GM12872 (cell line): ENCODE measurements around the gene SLC39A10.

Experiments
- CTCF ChIP-seq: IDR thresholded peaks from 3 replicates; pipeline ENCODE4 v1.5.1; 2011; ENCODE audit warnings: low read depth, mild to moderate bottlenecking, low read length, moderate library complexity; ENCODE audit not compliant: insufficient read depth

SLC39A10 gene

GRCh38 chr2:195722075-195722474 is 65.0 kb downstream of the SLC39A10 start:
- no peak for TF ChIP-seq CTCF

GRCh38 chr2:195727106-195727505 is 70.1 kb downstream of the SLC39A10 start:
- TF ChIP-seq CTCF: no peak

GRCh38 chr2:195730912-195731311 is 73.9 kb downstream of the SLC39A10 start:
- TF ChIP-seq CTCF: no peak

GRCh38 chr2:195732574-195732973 is 75.5 kb downstream of the SLC39A10 start:
- TF ChIP-seq CTCF: no peak

GRCh38 chr2:195733831-195734230 is 76.8 kb downstream of the SLC39A10 start:
- TF ChIP-seq CTCF: no peak

- TF ChIP-seq CTCF: no peak
Measured at GRCh38 chr2:195734395-195734794, 77.4 kb downstream of the SLC39A10 start.

- TF ChIP-seq CTCF: no peak
Measured at GRCh38 chr2:195734931-195735330, 77.9 kb downstream of the SLC39A10 start.

- no peak for TF ChIP-seq CTCF
Measured at GRCh38 chr2:195735347-195735746, 78.3 kb downstream of the SLC39A10 start.
